ENCODE measurements around the gene DUSP15.
"Not testable (repeated sequence)": the region's sequence is repeated elsewhere in the genome, so short reads cannot be mapped to it uniquely, and the experiment has no call there.

The DUSP15 gene

DNA sequence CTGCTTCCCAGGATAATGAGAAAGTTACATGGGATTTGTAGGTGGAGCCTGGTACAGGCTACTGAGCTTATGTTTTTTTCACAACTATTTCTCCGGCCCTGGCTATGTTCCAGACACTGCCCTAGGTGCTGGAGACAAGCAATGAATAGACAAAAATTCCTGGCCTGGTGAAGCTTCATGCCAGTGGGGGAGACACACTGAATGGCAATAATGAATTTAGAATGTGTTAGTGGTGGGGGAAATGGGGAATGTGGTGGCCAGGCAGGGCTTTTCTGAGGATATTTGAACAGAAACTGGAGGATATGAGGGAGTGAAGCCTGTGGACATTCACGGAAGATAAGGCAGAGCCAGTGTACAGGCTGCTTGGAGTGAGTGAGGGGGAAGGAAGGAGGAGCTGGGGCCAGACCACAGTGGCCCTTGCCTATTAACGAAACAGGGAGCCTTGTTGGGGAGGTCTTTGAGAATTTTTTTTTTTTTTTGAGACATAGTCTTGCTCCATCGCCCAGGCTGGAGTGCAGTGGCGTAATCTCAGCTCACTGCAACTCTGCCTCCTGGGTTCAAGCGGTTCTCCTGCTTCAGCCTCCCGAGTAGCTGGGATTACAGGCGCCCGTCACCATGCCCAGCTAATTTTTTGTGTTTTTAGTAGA, 31.6 kb downstream of the DUSP15 start:
- no peak for DNase-seq

DNA sequence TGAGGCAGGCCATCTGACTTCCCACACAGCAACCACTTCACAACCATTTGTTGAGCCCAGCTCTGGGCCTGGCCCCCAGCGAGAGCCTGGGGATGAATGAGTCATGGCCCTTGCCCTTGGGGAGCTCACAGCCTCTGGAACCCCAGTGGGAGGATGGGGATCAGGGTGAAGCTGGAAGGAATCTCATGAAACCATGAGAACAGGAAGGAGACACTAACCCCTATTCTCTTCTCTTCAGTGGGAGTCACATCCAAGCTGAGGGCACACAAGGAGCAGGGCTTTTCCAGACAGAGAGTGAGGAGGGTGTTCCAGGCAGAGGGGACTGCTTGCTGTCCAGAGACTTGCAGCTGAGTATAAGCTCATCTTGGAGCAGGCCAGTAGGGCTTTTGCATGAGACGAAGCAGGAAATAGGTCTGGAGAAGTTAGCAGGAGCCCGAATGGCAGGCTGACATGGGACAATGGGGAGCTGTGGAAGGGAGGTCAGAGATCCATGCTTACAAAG, 32.4 kb downstream of the DUSP15 start:
- DNase-seq = peak; percentile 52 to 60

DNA sequence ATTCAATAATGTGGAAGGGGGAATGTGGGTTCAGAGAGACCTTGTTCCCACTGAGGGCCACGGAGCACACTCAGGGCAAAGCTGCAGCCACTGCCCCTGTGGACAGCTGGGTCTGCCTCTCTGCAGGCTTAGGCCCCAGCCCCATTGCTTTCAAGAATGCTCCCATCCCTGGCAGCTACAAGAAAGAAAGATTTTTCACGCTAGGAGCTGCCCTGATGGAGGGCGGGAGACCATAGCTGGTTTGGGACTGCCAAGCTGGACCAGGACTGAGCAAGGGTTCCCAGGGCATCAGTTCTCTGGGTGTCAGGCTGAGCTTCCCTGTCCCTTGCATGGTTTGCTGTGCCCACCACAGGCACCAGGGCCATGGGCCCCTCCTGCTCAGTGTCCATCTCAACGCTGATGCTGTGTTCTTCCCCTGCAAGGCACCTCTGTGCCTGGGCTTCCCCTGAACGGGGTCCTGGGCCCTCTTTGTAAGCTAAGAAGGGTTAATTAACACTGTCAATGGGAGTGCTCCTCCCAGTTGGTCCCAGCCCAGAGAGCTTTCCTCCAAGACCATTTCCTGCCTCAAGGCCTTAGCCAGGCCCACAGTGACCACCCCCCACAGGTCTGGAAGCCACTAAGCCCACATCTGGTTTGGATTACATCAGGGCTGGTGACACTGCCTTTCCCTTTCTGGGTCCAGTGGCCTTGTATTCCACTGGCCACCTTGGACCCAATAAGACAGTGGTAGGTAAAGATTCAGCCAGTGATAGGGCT, 33.3 kb downstream of the DUSP15 start:
- no peak for DNase-seq

DNA sequence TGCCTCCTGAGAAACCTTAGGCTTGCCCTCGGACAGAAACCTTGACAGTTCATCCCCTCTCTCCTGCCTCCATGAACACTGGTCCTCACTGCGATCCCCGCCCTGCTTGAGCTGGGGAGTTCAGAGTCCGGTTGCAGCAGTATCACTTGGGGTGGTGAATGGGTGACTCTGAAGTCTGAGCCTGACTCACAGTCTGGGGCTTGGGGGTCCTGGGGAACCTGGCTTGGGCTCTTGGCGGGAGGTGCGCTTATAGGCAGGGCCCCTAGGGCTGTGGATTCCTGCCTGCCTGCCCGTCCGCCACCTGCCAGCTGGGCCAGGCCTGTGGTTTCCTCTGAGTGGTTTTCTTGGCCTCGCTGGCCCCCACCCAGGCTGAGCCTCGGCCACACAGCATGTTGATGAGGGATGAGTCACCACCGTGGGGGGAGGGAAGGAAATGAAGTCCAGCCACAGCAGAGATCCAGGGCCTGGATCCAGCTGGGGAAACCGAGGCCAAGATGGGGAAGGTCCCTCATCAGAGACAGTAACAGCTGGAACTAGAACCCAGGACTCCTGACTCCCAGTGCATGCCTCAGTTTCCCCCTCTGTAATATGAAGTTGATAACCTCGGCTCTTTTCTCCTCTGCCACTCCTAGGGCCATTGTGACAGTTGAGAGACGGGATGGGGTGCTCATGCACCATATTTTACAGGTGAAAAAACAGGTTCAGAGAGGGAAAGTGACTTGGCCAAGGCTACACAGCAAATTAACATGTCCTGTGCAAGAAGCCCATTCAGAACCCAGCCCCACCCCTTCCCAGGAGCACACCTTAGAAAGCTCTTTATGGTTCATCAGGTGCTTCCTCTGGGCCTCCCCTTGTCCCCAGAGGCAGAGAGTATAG, 34.1 kb downstream of the DUSP15 start:
- peak; percentile 39 to 71 for DNase-seq

DNA sequence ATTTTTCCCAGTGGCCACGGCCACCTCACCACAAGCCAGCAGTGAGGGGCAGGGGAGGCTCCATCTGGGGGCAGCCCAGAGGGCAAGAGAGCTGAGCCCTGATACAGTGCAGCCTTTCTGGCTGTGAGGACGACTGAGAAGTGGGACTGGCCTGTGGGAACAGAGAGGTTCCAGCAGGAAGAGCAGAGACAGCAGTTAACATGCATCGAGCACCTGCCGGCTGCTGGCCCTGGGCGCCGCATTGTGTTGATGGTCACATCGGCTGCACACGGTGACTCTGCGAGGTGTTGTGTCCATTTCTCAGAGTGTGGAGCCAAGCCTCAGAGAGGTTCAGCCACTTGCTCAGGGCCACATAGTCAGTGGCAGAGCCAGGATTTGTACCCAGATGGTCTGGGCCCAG, 34.8 kb downstream of the DUSP15 start:
- no peak for DNase-seq

DNA sequence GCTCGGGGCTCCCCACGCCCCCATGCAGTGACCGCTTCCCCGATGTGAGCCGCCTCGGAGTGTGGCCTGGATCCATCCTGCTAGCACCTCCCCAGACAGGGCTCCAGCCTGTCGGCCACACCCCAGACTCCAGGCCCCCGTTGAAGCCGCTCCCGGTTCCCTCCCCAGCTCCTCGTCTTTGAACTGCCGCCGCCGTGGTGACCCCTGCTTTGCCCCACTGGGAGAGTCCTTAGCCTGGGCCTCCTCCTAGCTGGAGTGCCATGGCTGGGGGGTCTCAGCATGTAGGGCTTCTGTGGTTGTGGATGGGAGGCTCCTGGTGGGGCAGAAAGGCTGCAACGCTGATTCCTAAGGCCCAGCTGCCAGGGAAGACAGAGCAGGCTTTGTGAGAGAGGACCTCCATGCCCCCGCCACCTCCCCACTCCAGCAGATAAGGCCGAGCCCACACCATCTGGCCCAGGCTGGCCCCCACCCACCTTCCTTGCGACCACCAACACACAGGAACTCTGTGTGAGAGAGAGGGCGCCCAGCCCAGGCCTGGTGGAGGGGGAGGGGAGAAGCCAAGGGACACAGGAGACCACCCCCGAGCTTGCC, 36.3 kb downstream of the DUSP15 start:
- DNase-seq = no peak

DNA sequence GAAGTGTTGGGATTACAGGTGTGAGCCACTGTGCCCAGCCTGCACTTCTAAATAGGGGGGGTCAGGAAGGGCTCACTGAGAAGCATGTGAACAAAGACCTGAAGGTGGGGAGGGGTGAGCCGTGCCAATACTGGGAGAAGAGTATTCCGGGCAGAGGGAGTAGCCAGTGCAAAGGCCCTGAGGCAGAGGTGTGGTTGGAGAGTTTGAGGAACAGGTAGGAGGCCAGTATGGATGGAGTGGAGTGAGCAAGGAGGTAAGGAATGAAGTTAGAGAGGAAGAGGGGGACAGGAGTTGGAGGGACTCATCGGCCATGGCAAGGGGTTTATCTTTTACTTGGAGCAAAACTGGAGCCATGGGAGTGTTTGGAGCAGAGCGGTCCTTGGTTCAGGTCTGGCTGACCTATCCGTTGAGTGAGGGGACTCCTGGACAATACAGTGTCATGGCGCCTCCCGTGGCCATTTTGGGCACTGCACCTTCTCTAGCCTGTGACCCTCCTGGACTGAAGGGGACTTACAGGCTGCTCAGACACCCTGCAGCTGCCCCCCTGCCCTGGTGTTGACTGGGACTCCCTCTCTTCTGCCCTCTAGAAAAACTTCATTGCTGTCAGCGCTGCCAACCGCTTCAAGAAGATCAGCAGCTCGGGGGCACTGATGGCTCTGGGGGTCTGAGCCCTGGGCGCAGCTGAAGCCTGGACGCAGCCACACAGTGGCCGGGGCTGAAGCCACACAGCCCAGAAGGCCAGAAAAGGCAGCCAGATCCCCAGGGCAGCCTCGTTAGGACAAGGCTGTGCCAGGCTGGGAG, 37.0 kb downstream of the DUSP15 start:
- peak in 1 of 2 donors; percentile 86 for DNase-seq

DNA sequence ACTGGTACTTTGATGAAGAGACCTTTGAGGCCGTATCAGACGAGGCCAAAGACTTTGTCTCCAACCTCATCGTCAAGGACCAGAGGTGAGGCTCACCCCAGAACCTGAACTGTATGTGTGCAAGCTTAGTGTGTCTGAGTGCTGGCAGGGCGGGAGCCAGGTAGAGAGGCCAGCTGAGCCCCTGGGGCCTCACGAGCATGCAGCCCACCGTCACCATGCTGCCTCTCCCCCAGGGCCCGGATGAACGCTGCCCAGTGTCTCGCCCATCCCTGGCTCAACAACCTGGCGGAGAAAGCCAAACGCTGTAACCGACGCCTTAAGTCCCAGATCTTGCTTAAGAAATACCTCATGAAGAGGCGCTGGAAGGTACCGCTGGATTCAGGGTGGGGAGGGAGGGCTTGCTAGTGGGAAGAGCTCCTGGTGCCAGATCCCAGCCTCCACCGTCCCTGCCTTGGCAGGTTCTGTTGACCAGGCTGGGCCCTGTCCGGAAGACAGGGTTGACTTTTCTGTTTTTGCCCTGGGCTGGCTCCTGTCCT, 38.5 kb downstream of the DUSP15 start:
- DNase-seq = no peak

DNA sequence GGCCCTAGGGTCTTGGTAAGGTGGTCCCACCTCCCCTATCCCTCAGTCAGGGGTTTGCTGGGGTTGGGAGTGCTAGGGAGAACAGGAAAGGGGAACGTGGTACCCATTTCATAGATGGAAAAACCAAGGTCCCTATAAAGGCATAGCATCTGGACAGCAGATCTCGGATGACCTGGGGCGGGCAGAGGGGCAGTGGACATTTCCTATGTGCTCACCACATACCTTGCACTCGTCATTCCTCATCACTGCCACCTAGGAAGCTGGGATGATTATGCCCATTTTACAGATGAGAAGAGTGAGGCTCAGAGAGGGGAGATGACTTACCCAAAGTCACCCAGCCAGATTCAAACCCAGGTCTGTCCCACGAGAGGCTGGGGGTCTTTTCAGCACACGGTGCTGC, 39.1 kb downstream of the DUSP15 start:
- DNase-seq = no peak

DNA sequence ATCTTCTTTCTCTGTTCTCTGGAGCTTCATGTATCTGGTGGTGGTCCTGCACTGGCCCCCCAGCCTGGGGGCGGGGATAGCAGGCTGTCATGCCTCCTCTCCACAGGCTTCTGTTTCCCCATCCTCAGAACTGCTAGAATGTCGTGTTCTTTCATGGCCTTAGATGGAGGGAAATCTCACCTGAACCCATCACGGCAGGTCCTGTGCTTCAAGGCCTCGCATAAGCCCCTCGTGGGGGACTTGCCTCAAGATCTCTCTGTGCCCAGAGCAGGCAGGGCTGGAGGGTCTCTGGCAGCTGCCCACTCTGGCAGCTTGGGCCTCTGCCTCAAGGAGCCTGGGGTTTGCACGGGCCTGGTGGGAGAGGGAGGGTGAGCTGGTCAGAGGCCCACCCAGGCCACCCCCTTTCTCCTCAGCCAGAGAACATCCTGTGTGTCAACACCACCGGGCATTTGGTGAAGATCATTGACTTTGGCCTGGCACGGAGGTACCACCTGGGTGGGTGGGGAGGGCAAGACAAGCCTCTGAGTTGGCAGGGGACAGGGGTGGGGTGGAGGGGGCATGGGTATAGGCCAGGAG, 39.8 kb downstream of the DUSP15 start:
- no peak for DNase-seq

DNA sequence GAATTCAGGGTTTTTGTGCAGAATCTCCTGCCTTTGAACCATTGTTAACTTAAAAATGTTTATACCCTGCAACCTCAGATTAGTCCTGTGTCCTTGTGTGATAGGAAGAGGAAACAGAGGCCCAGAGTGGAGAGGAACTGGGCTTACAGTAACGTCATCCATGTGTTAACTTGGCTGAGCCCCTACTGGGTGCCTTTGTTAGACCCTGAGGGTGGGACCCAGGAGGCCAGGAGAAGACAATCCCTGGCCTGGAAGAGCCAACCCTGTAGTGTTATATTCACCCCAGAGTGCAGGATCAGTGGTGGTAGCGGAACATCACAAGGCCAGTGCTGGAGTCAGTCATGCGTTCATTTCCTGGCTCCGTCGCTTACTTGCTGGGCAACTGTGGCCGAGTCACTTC, 40.6 kb downstream of the DUSP15 start:
- DNase-seq = no peak

DNA sequence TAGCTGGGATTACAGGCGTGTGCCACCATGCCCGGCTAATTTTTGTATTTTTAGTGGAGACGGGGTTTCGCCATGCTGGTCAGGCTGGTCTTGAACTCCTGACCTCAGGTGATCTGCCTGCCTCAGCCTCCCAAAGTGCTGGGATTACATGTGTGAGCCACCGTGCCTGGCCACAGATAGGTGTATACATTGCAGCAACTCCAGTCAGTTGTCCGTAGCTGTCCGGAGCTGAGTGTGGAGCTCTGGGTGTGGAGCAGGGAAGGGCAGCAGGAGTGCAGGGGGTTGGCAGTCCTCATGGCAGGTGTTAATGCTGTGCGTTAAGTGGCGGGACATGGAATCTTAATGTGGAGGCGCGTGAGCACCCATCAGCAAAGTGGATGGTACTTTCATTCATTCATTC, 42.3 kb downstream of the DUSP15 start:
- DNase-seq = not testable (repeated sequence)

DNA sequence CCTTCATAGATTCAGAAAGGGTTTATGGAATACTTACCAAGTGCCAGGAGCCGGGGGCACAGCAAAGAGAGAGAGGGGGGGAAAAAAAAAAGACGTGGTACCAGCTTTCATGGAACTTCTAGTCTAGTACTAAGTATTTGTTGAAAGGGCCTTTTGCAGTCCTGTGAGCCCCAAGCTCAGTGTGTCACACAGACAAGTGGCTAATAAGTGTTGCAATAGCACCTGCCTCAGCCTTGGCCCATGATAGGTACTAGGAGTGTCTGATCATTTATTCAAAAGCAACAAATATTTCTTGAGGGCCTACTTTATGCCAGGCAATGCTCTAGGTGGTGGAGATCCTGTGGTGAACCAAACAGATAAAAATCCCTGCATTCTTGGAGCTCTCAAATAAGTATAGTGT, 43.3 kb downstream of the DUSP15 start:
- DNase-seq = no peak

DNA sequence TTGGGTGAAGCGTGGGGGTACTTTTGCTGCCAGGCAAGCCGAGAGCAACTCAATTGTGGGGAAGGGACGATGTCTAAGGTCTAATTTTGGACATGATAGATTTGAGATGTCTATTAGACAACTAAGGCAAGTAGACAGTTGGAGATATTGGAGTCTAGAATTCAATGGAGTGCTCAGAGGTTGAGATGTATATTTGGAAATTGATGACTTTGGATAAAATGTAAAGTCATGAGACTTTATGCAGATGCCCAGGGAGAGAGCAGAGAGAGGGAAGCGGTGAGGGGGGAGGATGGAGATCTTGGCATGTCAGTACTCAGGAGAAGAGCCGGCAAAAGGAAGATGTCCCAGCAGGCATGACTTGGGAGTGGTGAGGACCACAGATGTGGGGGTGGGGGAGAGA, 44.3 kb downstream of the DUSP15 start:
- DNase-seq = no peak

DNA sequence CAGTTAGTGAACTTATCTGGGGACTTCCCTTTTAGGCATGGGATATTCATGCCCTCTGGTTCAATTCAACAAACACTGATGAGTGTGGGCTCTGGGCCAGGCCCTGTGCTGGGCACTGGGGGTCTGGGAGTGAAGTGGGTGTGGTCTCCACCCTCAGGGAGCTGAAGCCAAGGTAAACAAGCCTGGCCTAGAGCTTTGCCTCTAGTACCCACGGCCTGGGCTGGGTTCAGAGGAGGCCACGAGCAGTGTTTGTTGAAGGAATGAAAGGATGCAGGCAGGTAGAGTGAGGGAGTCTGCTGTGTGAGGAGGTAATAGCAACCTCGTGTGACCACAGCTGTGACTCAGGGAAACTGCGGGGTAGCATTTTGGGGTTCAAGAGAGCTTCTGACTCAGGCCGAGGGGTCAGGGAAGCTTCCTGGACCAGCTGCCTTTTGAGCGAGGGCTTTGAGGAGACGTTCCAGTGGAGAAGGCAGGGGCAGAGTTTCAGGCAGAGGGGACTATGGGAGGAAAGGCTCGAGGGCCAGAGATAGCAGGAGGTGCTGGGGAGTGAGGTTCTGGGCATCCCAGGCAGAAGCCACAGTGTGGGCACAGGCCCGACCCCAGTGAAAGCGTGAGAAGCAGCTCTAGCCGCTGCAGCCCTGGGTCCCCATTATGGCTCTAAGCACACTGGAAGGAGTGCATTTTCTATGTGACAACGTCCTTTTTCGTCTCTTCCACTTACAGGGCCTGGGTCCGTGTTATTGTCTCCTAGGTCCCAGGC, 45.6 kb downstream of the DUSP15 start:
- no peak for DNase-seq

DNA sequence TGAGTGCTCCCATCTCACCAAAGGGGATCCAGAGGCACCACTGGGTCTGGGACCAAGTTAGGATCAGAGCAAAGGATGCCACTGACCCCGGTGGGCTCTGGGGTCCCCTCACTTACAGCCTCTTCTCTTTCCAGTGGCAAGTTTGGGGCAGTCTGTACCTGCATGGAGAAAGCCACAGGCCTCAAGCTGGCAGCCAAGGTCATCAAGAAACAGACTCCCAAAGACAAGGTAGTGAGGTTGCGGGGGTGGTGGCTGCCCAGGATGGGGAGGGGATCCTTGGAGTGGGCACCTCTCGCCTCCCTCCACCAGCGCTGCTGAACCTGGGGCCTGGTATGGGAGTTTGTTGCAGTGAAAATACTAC, 46.2 kb downstream of the DUSP15 start:
- no peak for DNase-seq

DNA sequence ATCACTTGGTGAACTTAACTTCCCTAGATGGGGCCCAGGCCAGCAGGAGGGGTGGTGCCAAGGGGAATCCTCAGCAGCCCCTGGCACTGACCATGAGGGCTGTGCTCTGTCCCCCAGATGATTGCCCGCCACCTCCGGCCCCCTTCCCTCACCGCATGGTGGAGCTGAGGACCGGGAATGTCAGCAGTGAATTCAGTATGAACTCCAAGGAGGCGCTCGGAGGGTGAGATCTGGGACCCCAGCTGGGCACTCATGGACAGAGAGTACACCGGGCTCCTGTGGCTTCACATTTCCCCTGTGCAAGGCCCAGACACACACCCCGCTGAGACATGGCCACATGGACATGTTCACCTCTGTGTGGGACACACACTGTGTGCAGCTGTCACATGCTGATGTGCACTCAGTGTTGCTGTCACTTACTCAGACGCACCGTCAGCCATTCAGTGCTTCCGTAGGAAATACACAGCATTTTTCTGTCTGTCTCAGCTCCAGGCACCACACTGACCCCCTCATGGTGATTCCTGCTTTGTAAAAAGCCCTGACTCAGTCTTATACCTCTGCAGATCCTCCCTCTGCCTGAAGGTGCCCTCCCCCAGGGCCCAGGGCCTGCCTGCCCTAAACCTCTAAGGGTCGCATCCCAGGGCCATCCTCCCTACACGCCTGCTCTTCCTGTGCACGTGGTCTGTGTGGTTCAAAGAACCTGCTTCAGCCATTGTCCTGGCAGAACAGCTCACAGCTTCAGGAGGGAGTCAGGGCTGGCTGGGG, 46.8 kb downstream of the DUSP15 start:
- no peak for DNase-seq

DNA sequence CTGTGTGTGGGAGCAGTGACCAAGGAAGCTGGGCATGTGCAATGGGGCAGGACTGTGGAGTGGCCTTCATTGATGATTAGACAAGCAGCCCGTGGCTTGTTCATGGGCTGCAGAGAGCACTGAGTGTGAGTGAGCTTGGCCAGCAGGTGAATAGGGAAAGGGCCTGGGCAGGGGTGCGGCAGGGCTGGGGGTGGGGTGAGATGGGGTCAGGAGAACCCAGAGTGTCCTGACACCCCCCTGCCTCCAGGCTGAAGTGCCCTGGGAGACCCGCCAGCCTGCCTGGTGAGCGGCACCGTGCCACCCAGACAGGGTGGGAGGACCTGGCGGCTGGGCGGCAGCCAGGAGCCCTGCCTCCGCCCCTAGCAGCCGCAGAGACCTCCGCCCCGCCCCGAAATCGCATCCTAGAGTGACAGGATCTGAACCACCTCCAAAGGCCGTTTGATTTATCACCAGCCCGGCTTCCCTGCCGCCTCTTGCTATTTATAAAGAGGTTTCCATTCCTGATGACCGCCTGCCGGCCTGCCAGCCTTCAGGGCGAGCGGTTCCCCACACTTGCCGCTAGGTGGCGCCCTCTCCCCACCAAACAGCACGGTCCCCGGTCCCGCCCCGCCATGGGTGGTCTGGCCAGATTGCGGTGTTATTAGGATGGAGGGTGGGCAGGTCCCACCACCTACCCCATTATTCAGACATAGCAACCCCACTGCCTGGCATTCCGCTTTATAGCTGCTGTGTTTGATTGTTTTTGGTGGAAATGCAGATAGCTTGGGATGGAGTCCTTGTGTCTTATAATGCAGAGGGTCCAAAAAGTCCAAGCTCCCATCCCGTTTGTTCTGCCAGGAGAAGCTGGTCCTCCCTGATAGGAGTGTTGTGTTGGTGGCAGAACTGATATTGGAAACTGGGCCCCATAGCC, 47.7 kb downstream of the DUSP15 start:
- DNase-seq = peak; percentile 23 to 73

DNA sequence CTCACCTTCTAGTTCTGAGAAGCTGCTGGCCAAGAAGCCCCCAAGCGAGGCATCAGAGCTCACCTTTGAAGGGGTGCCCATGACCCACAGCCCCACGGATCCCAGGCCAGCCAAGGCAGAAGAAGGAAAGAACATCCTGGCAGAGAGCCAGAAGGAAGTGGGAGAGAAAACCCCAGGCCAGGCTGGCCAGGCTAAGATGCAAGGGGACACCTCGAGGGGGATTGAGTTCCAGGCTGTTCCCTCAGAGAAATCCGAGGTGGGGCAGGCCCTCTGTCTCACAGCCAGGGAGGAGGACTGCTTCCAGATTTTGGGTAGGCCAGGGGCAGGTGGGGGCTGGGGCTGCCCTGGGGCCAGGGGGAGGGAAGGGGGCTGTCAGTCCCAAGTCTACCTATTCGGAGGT, 48.9 kb downstream of the DUSP15 start:
- DNase-seq = no peak
